ENCODE measurements around the gene DYNLRB1.
A peak's percentile ranks its signal among the peaks of the same experiment; 100 is the strongest.

DYNLRB1 gene

GRCh38 chr20:34525709-34526416, 9.6 kb downstream of the DYNLRB1 start:
- H3K27ac ChIP-seq = peak overlapping the region; percentile 63
- no peak for TF ChIP-seq CTCF (conservative IDR thresholded peaks at IDR 0.05)
- no peak for TF ChIP-seq ZFX (IDR thresholded peaks at IDR 0.05)

GRCh38 chr20:34526466-34526865, 10.2 kb downstream of the DYNLRB1 start:
- TF ChIP-seq CTCF (conservative IDR thresholded peaks at IDR 0.05) = no peak
- no peak for TF ChIP-seq ZFX (IDR thresholded peaks at IDR 0.05)
- peak overlapping the region; percentile 63 for H3K27ac ChIP-seq

DNA sequence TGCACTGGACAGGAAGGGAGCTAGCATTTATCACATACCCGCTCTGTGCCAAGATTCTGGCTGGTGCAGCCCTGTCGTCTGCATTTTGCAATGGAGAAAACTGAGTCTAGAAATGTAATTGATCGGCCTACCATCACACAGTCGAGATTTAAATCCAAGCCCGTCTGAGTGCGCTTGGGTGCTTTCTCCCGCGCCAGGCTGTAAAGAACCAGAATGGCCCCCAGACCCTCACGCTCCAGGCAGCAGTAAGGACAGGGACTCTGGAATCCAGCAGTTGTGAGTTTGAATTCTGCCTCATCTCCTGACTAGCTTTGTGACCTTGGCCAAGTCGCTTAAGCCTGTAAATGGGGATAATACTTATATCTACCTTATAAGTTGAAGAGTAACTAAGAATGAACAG, 10.8 kb downstream of the DYNLRB1 start:
- TF ChIP-seq ZFX (IDR thresholded peaks at IDR 0.05) = no peak
- TF ChIP-seq CTCF (conservative IDR thresholded peaks at IDR 0.05) = no peak
- peak overlapping the region; percentile 63 for H3K27ac ChIP-seq

DNA sequence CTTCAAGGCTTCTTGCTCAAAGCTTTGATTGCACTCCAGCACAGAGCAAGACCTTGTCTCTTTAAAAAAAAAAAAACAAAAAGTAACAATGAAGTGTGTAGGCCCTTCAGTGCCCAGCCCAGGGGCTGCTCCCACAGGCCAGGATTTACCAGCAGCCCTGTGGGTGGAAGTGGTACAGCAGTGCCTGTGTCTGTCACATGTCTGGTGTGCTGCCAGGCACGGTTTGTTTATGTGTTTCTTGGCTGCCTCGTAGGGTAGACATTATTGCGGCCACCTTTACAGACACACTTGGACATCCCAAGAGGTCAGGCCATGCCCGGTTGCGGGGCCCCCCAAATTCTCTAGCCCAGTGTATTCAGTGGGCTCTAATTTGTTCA, 12.7 kb downstream of the DYNLRB1 start:
- TF ChIP-seq CTCF (conservative IDR thresholded peaks at IDR 0.05) = no peak; the same call in 1 of the 2 replicates
- TF ChIP-seq ZFX (IDR thresholded peaks at IDR 0.05) = no peak

GRCh38 chr20:34529742-34530141, 13.5 kb downstream of the DYNLRB1 start:
- no peak for TF ChIP-seq CTCF (conservative IDR thresholded peaks at IDR 0.05)
- TF ChIP-seq ZFX (IDR thresholded peaks at IDR 0.05) = no peak
- no peak overlapping the region for H3K27ac ChIP-seq

More for the DNA sequence above, 12.7 kb downstream of the DYNLRB1 start:
- peak overlapping the region; percentile 5 for H3K27ac ChIP-seq

DNA sequence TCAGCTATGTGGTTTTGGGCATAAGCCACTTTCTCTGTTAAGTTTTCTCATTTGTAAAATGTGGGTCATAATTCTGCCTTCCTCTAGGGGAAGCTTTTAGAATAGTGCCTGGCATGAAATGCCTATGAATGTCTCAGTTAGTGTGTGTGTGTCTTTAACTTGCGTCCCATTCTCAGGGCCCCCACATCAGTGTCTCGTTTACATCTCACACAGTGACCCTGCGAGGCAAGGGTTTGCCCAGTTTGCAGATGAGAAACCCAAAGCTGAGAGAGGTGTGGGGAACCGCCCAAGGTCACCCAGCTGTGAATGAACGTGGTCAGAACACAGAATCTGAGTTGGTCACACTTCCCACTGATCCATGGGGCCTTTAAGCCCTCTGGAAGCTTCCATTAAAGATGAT, 14.1 kb downstream of the DYNLRB1 start:
- H3K27ac ChIP-seq = no peak overlapping the region
- TF ChIP-seq ZFX (IDR thresholded peaks at IDR 0.05) (no peak), CTCF (conservative IDR thresholded peaks at IDR 0.05) (no peak)

DNA sequence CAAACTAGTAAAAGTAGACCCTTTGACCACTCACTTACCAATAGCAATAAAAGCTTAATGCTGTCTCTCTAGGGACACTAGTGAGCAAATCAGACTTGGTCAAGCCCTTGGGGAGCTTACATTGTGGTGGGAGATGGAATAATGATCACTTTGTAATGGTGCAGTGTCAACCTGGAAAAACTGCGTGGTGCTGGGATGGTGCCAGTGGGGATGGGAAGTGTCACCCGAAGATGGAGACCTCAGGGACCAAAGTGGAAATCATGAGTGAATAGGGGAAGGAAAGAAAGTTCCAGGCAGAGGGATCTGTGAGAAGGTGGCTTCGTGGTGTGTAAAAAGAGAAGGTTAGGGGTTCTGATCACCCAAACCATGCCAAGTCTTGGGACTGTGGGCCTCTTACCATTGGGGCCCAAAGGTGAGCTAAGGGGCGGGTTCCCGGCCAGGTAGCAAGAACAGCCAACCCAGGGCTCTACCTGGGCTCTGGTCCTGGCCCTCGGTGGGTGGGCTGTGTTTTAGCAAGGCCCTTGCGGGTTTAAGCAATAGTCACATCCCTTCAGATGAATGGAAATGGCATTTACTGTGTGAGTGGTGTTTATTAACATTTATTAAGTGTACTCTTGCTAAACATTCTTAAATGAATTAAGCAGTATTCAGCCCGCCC, 15.5 kb downstream of the DYNLRB1 start:
- TF ChIP-seq ZFX (IDR thresholded peaks at IDR 0.05) = no peak
- TF ChIP-seq CTCF (conservative IDR thresholded peaks at IDR 0.05) = no peak
- no peak overlapping the region for H3K27ac ChIP-seq

Measured in C4-2B (cell line).